Measurements from ENCODE around the gene SPG7.

Gene SPG7

GRCh38 chr16:89554343-89554742 is 46.1 kb downstream of the SPG7 start:
- no peak for TF ChIP-seq EZH2 (IDR thresholded peaks at IDR 0.05; ENCODE audit: borderline replicate concordance, low read length)
- no peak for TF ChIP-seq CTCF (IDR thresholded peaks at IDR 0.05; ENCODE audit: low read length)
- Histone ChIP-seq H3K4me1 (ENCODE audit: insufficient read depth, low read length, severe bottlenecking) (peaks cover 20% of the 10 kb centered on the region), H3K9me2 (ENCODE audit: low read depth, low read length) (no peaks in the 10 kb centered on the region), H3K27me3 (ENCODE audit: insufficient read depth, low read length) (no peaks in the 10 kb centered on the region), H3K79me2 (ENCODE audit: insufficient read depth, low read length) (no peaks in the 10 kb centered on the region), H3F3A (ENCODE audit: insufficient read depth, low read length) (no peaks in the 10 kb centered on the region), H3K4me3 (ENCODE audit: low read depth, low read length, poor library complexity, severe bottlenecking) (no peak overlapping the region), H3K9ac (ENCODE audit: low read length) (no peak overlapping the region), H3K36me3 (ENCODE audit: insufficient read depth, low read length) (peaks cover 72% of the 10 kb centered on the region), H3K9me3 (ENCODE audit: low read length) (no peaks in the 10 kb centered on the region), H3K27ac (ENCODE audit: low read depth, low read length, poor library complexity, severe bottlenecking) (no peak overlapping the region), H2AFZ (ENCODE audit: low read length) (no peak overlapping the region), H4K20me1 (ENCODE audit: insufficient read depth, low read length) (no peaks in the 10 kb centered on the region), H3K4me2 (ENCODE audit: low read length) (no peak overlapping the region)

- Histone ChIP-seq H3K9me3 (ENCODE audit: low read length) (no peaks in the 10 kb centered on the region), H3F3A (ENCODE audit: insufficient read depth, low read length) (no peaks in the 10 kb centered on the region), H2AFZ (ENCODE audit: low read length) (no peak overlapping the region), H3K4me2 (ENCODE audit: low read length) (no peak overlapping the region; the same call in 1 of the 2 replicates), H3K4me3 (ENCODE audit: low read depth, low read length, poor library complexity, severe bottlenecking) (no peak overlapping the region), H3K27me3 (ENCODE audit: insufficient read depth, low read length) (no peaks in the 10 kb centered on the region), H4K20me1 (ENCODE audit: insufficient read depth, low read length) (no peaks in the 10 kb centered on the region), H3K4me1 (ENCODE audit: insufficient read depth, low read length, severe bottlenecking) (peaks cover 23% of the 10 kb centered on the region), H3K9me2 (ENCODE audit: low read depth, low read length) (no peaks in the 10 kb centered on the region), H3K27ac (ENCODE audit: low read depth, low read length, poor library complexity, severe bottlenecking) (peak overlapping the region; percentile 69), H3K36me3 (ENCODE audit: insufficient read depth, low read length) (peaks cover 63% of the 10 kb centered on the region), H3K79me2 (ENCODE audit: insufficient read depth, low read length) (no peaks in the 10 kb centered on the region), H3K9ac (ENCODE audit: low read length) (peak overlapping the region; percentile 28; the same call in 1 of the 2 replicates)
- no peak for TF ChIP-seq EZH2 (IDR thresholded peaks at IDR 0.05; ENCODE audit: borderline replicate concordance, low read length)
- TF ChIP-seq CTCF (IDR thresholded peaks at IDR 0.05; ENCODE audit: low read length), result no peak
Observed at GRCh38 chr16:89555265-89555664, 47.1 kb downstream of the SPG7 start.

- Histone ChIP-seq H3K9me3 (ENCODE audit: low read length) (no peaks in the 10 kb centered on the region), H3K4me1 (ENCODE audit: insufficient read depth, low read length, severe bottlenecking) (peaks cover 23% of the 10 kb centered on the region), H3K27ac (ENCODE audit: low read depth, low read length, poor library complexity, severe bottlenecking) (peak overlapping the region; percentile 69), H3K4me2 (ENCODE audit: low read length) (no peak overlapping the region; the same call in 1 of the 2 replicates), H3K9me2 (ENCODE audit: low read depth, low read length) (no peaks in the 10 kb centered on the region), H4K20me1 (ENCODE audit: insufficient read depth, low read length) (no peaks in the 10 kb centered on the region), H2AFZ (ENCODE audit: low read length) (no peak overlapping the region), H3K9ac (ENCODE audit: low read length) (peak overlapping the region; percentile 28; the same call in 1 of the 2 replicates), H3K4me3 (ENCODE audit: low read depth, low read length, poor library complexity, severe bottlenecking) (no peak overlapping the region), H3K36me3 (ENCODE audit: insufficient read depth, low read length) (peaks cover 59% of the 10 kb centered on the region), H3K27me3 (ENCODE audit: insufficient read depth, low read length) (no peaks in the 10 kb centered on the region), H3F3A (ENCODE audit: insufficient read depth, low read length) (no peaks in the 10 kb centered on the region), H3K79me2 (ENCODE audit: insufficient read depth, low read length) (no peaks in the 10 kb centered on the region)
- no peak for TF ChIP-seq EZH2 (IDR thresholded peaks at IDR 0.05; ENCODE audit: borderline replicate concordance, low read length)
- TF ChIP-seq CTCF (IDR thresholded peaks at IDR 0.05; ENCODE audit: low read length), result no peak
Observed at GRCh38 chr16:89555780-89556179, 47.6 kb downstream of the SPG7 start.
